Hematopoietic multipotent progenitor cell treated with erythropoietin and hydrocortisone succinate and interleukin-3 and kit ligand, for 17 days (in vitro differentiated cells): ENCODE measurements around the gene DMKN.
"Not testable (repeated sequence)": the region's sequence is repeated elsewhere in the genome, so short reads cannot be mapped to it uniquely, and the experiment has no call there.

ENCODE experiments used
- DNase-seq: peaks from one replicate; pipeline ENCODE4 v3.0.0-alpha.2; 2015; ENCODE audit warnings: low spot score

DMKN gene

DNA sequence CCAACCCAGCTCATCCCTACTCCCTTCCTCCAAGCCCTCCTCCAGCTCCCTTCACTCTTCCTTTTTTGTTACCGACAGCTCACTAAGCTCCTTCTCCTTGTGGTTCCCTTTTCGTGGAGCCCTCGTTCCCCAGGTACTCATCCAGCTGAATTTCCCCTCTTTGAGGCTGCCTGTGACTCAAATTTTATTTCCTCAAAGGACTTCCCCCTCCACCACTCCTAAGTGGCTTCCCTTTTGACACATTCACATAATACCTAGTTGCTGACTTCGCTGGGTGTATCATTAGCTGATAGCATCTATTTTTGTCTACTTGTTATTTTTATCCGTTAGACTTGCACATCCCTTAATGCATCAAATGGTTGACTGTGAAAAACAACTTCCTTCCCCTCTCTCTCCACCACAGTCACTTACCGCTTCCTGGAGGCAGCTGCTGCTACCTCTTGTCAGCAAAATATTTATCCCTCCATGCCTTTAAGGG, 50.9 kb downstream of the DMKN start:
- DNase-seq, result no peak

DNA sequence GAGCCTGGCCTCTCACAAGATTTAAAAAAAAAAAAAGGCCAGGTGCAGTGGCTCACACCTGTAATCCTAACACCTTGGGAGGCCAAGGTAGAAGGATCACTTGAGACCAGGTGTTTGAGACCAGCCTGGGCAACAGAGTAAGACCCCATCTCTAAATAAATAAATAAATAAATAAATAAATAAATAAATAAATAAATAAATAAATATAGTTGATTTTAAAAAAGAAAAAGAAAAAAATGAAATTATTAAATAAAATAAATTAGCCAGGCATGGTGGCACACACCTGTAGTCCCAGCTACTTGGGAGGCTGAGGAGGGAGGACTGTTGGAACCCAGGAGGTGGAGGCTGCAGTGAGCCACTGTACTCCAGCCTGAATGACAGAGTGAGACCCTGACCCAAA, 51.7 kb downstream of the DMKN start:
- DNase-seq, result not testable (repeated sequence)

DNA sequence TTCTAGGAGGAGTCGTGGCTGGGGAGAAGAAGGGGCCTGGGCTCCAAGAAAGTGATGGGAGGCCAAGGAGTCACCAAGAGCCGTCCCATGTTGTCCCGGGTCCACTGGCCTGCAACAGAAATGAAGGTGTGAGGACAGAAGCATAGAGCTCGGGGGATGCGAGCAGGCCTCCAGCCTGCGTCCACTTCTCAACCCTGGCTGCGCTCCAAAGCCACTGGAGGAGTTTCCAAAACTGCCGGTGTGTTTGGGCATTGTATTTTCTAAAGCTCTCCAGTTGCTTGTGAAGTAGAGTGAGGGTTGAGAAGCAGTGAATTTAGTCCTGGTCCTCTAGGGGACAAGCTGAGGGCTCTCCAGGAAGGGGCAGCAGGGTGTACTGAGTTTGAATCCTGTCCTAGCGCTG, 52.4 kb downstream of the DMKN start:
- no peak for DNase-seq

DNA sequence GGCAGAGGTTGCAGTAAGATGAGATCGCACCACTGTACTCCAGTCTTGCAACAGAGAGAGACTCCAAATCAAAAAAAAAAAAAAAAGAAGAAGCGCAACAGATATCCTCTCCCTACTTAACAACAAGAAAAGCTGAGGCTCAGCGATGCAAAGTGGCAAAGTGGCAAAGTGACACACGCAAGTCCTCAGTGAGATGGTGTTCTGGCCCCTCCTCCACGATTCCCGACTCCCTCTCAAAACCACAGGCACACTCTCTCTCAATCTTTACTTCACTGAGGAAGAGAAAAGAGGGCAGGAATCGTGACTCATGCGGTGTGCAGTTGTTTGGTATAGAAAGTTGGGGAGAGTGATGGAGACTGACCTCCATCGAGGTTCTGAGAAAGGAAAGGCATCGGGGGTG, 52.8 kb downstream of the DMKN start:
- DNase-seq, result no peak

DNA sequence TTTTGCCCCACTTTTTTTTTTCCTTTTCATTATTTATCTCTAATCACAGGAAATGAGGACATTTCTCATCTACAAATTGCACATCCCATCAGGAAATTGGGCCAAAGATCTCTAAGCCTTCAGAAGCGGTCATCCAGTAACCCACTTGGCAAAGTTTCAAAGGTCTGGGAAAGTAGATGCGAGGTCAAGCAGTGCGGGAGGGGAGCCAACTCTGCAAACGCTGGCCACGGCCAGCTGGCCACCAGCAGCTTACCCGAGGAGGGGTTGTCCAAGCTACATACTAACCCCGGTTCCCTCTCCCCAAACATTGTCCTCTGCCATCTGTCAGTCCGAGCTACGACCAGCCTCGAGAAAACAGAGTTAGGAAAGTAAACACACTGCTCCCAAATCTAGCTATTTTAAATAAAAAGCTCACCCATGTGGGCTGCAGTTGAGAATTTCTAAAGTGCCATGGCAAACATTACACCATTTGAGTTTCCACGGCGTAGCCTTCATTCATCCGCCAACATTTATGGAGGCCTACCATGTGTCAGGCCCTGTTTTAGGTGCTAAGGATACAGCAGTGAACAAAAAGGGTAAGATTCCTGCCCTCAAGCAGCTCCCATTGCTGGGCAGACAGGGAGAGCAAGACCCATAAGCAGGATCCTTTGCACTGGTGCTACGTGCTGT, 53.9 kb downstream of the DMKN start:
- no peak for DNase-seq

DNA sequence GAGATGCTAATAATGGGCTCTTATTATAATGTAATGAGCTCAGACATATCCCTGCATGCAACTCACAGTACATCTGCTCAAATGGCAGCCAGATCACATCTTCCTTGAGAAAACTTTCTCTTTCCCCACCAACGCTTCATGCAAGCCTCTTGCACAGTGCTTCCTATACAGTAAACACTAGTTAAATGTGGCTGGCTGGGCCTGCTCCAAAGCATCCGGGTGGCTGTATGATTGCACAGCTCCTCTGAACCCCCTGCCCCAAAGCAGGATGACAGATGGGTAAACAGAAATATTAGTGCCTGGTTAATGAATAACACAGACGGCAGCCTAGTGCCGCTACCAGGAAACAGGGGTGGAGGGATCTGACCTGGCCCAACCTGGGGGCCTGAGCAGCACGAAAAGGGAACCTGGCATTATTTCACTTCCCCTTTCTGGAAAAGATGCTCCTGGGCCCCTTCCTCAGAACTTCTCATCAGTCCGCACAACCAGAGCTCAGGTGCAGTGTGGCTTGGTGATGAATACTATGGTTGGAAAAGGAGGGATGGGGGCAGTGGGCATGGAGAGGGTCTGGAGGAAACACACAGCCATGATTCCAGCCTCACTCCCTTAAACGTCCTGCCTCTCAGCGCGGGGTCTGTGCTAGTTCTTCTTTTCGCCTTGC, 54.6 kb downstream of the DMKN start:
- no peak for DNase-seq

DNA sequence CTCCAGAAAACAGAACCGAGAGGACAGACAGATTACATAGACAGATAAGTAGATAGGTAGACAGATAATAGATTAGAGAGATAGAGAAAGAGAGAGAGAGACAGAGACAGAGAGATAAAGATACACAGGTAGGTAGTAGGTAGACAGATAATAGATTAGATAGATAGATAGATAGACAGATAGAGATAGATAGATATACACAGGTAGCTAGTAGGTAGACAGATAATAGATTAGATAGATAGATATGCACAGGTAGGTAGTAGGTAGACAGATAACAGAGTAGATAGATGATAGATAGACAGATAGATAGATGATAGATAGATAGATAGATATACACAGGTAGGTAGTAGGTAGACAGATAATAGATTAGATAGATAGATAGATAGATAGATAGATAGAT, 55.3 kb downstream of the DMKN start:
- no peak for DNase-seq

DNA sequence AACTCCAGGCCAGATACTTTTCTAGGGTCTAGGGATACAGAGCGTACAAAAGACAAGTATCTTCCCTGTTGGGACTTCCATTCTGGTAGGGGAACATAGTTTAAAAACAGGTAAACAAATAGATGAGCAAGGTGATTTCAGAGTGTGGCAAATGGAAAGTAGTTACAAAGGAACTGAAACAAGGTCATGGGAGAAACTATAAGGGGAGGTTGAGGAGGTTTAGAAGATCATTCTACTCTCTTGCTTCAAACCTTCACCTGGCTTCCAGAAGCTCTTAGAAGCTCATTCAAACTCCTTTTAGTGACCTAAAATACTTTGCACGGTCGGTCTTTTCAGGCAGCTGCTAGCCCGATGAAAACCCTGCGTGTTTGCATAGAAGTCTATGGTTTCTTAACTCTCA, 56.3 kb downstream of the DMKN start:
- no peak for DNase-seq

DNA sequence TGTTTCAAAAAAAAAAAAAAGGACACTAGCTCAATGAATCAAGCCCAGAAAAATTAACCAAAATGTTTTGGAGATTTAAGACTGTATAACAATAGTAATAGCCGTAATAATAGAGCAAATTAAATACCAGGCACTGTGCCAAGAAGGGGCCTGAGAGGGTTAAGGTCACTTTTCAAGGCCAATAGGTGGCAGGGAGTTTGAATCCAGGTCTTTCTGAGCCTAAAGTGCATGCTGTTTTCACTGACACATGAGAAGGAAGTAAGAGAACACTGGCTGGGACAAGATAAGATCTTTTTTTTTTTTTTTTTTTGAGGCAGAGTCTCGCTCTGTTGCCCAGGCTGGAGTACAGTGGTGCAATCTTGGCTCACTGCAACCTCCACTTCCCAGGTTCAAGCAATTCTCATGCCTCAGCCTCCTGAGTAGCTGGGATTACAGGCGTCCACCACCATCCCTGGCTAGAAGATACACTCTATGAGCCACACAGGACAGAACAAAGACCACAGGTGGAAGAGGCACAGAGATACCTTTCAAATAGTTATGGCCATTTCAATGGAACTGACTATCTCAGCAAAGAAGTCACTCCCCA, 57.7 kb downstream of the DMKN start:
- no peak for DNase-seq

DNA sequence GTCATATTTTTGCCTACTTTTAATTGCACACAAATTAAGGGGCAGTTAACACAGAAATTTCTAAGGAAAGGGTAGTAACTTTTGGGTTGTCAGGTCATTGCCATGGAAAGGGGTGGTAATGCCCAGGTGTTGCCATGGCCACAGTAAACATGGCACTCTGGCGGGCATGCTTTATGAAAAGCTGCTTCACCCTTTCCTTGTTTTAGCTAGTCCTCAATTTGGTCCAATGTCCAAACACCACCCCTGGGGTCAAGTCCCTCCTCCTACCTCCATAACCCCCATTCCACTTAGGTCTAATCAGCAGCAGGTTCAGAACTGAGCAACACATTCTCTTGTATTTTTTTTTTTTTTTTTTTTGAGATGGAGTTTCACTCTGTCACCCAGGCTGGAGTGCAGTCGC, 58.8 kb downstream of the DMKN start:
- no peak for DNase-seq

DNA sequence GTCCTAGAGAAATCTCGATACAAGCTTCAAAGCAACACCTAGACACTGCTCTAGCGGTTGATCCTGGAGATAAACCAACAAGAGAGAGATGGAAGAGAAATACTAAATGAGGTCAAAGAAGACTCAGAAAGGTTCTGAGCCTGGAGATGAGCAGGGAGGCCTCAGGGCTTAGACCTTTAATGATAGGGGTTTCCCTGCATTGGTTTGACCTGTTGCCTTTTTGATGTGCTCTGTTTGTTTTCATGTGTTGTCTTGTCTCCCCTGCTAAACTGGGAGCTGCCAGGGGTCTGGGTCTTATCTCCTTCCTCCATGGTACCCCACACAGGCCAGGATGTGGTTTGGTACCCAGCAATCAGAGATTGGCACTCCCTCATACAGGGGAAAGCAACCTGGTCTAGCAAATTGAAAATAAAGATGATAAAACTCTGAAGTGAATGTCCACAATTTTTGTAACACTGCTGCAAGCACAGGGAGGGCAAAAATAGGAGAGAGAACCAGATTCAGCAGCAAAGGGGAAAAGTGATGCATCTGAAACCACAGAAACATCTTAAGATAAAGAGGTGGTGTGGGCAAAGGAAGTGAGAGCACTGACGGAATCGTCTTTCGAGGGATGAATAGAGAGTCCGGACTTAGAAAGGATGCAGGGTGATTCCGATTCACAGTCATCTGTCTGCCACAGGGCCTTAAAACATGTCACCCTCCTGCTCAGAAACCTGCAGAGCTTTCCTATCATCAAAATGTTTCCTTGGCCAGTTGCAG, 61.9 kb downstream of the DMKN start:
- DNase-seq, result no peak

DNA sequence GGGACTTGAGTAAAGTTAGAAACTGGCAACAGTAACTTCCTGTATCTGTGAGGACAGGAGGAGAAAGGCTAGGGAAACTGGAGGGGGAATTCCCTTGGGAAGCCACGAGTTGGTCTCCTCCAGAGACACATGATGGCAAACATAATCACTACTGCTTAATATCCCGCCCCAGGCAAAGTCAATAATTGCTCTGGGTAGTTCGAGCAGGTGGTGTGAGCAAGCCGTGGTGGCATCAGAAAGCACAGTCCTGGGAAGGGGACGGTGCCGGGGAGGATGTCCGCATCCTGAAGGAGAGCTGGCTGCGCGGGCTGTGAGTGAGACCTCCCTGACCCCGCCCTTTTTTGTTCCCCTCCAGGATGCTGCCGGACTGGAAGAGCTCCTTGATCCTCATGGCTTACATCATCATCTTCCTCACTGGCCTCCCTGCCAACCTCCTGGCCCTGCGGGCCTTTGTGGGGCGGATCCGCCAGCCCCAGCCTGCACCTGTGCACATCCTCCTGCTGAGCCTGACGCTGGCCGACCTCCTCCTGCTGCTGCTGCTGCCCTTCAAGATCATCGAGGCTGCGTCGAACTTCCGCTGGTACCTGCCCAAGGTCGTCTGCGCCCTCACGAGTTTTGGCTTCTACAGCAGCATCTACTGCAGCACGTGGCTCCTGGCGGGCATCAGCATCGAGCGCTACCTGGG, 63.9 kb downstream of the DMKN start:
- DNase-seq, result no peak

DNA sequence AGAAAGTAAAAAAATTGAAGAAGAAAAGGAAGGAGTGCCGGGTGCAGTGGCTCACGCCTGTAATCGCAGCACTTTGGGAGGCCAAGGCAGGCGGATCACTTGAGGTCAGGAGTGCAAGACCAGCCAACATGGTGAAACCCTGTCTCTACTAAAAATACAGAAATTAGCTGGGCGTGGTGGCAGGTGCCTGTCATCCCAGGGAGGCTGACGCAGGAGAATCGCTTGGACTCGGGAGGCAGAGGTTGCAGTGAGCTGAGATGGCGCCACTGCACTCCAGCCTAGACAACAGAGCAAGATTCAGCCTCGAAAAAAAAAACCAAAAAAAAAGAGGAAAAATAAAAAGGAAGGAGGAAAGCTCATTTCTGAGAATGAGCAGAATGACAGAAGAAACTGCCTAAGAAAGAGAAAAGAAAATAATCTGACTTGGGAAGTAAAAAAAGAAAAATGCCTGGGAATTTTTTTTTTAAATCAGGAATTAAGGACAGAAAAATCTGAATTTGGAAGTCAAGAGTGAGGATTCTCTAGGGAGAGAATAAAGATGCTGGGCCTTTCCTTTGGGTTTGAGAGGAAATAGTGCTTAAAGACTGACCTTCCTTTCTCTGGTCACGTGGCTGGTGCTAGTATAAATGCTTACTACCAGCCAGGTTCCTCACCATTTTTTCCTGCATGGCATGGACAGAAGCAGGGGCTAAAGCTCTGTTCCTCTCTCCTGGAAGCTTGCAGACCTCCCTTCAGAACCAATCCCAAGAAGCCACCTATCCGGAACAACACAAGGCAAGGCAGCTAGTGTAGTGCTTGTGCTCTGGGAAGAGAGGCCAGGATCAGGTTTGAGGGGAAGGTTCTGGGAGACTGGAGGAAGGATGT, 65.6 kb downstream of the DMKN start, which contains the start of gene FFAR2:
Gene FFAR2 (plus strand): TSS at position 652 of the 864 bp plus-strand sequence. CDS start 1,458 bp downstream, outside the sequence.
- DNase-seq, result no peak
